DND-41 (cell line): ENCODE data around the gene GPC5.
"Not testable (repeated sequence)": the region's sequence is repeated elsewhere in the genome, so short reads cannot be mapped to it uniquely, and the experiment has no call there.

Source experiments
- ATAC-seq: fragments of 200-7000 bp; cut with Tn5 transposase; 3 replicates; pipeline ENCODE4 v1.9.1; 2021; ENCODE audit warnings: low read depth; ENCODE audit not compliant: insufficient read depth
- DNase-seq: peaks from one replicate; pipeline ENCODE4 v3.0.0-alpha.2; 2020
- H2AFZ ChIP-seq: 2 replicates; pipeline ENCODE4 v1.6.0; 2012; ENCODE audit warnings: low read depth, low read length
- H3K27ac ChIP-seq: 2 replicates; pipeline ENCODE4 v1.5.1; 2012; ENCODE audit warnings: low read length, inconsistent platforms
- H3K27me3 ChIP-seq: fragments of 200-600 bp; sonication (generic); 2 replicates; pipeline ENCODE4 v1.6.0; 2012; ENCODE audit warnings: low read length, mild to moderate bottlenecking, inconsistent platforms; ENCODE audit not compliant: insufficient read depth, poor library complexity
- H3K36me3 ChIP-seq: 2 replicates; pipeline ENCODE4 v1.5.1; 2012; ENCODE audit warnings: low read length, inconsistent platforms; ENCODE audit not compliant: insufficient read depth
- H3K4me1 ChIP-seq: 2 replicates; pipeline ENCODE4 v1.5.1; 2012; ENCODE audit warnings: mild to moderate bottlenecking, low read length; ENCODE audit not compliant: insufficient read depth
- H3K4me2 ChIP-seq: 2 replicates; pipeline ENCODE4 v1.6.0; 2012; ENCODE audit warnings: mild to moderate bottlenecking, moderate library complexity, low read length, inconsistent platforms; ENCODE audit not compliant: insufficient read depth
- H3K4me3 ChIP-seq, 2 experiments: fragments of 200-600 bp in 1 of 2; shearing (Covaris generic) in 1 of 2; 2 replicates each; pipeline ENCODE4 v1.5.1; 2012 to 2016; ENCODE audit warnings: inconsistent platforms in 2 of 2, low read length in 2 of 2, mild to moderate bottlenecking in 2 of 2, low read depth in 1 of 2, moderate library complexity in 1 of 2
- H3K79me2 ChIP-seq: 2 replicates; pipeline ENCODE4 v1.6.0; 2012; ENCODE audit warnings: low read length, inconsistent platforms; ENCODE audit not compliant: insufficient read depth
- H3K9ac ChIP-seq: 2 replicates; pipeline ENCODE4 v1.6.0; 2012; ENCODE audit warnings: low read depth, mild to moderate bottlenecking, inconsistent platforms, low read length, moderate library complexity
- H3K9me3 ChIP-seq: 2 replicates; pipeline ENCODE4 v1.5.1; 2012; ENCODE audit warnings: low read length, moderate library complexity, mild to moderate bottlenecking, inconsistent platforms; ENCODE audit not compliant: insufficient read depth, severe bottlenecking
- H4K20me1 ChIP-seq: 2 replicates; pipeline ENCODE4 v1.6.0; 2012; ENCODE audit warnings: low read length; ENCODE audit not compliant: insufficient read depth
- EZH2 ChIP-seq: IDR thresholded peaks from 3 replicates; pipeline ENCODE4 v1.6.1; 2012; ENCODE audit warnings: borderline replicate concordance, low read depth, mild to moderate bottlenecking, moderate library complexity, low read length, inconsistent platforms; ENCODE audit not compliant: severe bottlenecking
- TF ChIP-seq, protein P1 (sequence below): IDR thresholded peaks from 2 replicates; pipeline ENCODE4 v1.5.1; 2012; ENCODE audit warnings: borderline replicate concordance, low read length, moderate library complexity, mild to moderate bottlenecking; ENCODE audit not compliant: poor library complexity, severe bottlenecking; ENCODE audit errors: extremely low read depth

GPC5 gene

GRCh38 chr13:92461831-92462230 is 1063.4 kb downstream of the GPC5 start:
- Histone ChIP-seq H3K9me3 (no peaks in the 10 kb centered on the region), H3K9ac (no peak overlapping the region), H4K20me1 (no peaks in the 10 kb centered on the region), H3K27me3 (no peaks in the 10 kb centered on the region), H3K4me2 (no peak overlapping the region), H2AFZ (no peak overlapping the region), H3K27ac (no peak overlapping the region), H3K4me3 (no peak overlapping the region), H3K36me3 (no peaks in the 10 kb centered on the region), H3K79me2 (no peaks in the 10 kb centered on the region), H3K4me1 (no peaks in the 10 kb centered on the region)
- TF ChIP-seq EZH2: no peak
- TF ChIP-seq, protein P1, sequence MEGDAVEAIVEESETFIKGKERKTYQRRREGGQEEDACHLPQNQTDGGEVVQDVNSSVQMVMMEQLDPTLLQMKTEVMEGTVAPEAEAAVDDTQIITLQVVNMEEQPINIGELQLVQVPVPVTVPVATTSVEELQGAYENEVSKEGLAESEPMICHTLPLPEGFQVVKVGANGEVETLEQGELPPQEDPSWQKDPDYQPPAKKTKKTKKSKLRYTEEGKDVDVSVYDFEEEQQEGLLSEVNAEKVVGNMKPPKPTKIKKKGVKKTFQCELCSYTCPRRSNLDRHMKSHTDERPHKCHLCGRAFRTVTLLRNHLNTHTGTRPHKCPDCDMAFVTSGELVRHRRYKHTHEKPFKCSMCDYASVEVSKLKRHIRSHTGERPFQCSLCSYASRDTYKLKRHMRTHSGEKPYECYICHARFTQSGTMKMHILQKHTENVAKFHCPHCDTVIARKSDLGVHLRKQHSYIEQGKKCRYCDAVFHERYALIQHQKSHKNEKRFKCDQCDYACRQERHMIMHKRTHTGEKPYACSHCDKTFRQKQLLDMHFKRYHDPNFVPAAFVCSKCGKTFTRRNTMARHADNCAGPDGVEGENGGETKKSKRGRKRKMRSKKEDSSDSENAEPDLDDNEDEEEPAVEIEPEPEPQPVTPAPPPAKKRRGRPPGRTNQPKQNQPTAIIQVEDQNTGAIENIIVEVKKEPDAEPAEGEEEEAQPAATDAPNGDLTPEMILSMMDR: no peak
- no peak for DNase-seq
- no peak for ATAC-seq

DNA sequence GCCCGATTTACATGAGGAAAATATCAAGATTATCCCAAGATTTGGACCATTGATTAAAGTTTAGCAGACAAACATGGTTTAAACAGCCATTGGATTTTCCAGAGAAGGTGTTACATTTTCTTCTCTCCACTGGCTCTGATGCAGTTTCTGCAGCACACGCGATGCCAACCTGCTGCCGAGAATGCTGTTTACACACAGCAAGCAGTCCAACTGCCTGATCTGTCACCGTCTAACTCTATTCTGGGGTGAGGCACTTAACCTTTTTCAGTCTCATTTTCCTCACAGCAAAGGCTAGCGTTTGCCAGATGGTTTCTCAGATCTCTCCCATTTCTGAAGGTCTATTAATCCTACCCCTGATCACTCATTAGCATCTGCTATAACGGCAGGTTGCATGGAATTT is 1064.7 kb downstream of the GPC5 start:
- Histone ChIP-seq H3K27ac (no peak overlapping the region), H3K9me3 (no peaks in the 10 kb centered on the region), H3K79me2 (no peaks in the 10 kb centered on the region), H3K36me3 (no peaks in the 10 kb centered on the region), H3K4me3 (no peak overlapping the region), H3K4me2 (no peak overlapping the region), H3K4me1 (no peaks in the 10 kb centered on the region), H3K27me3 (no peaks in the 10 kb centered on the region), H3K9ac (no peak overlapping the region), H2AFZ (no peak overlapping the region), H4K20me1 (no peaks in the 10 kb centered on the region)
- DNase-seq (no peak), ATAC-seq (no peak)
- TF ChIP-seq, protein P1: no peak
- no peak for TF ChIP-seq EZH2

GRCh38 chr13:92473765-92474475 is 1075.5 kb downstream of the GPC5 start:
- H3K9me3 ChIP-seq: no peaks in the 10 kb centered on the region
- no peaks in the 10 kb centered on the region for H3K79me2 ChIP-seq
- no peaks in the 10 kb centered on the region for H3K27me3 ChIP-seq
- no peak overlapping the region for H2AFZ ChIP-seq
- no peak overlapping the region for H3K9ac ChIP-seq
- DNase-seq: no peak
- H3K36me3 ChIP-seq: no peaks in the 10 kb centered on the region
- H3K4me3 ChIP-seq: no peak overlapping the region
- no peak overlapping the region for H3K27ac ChIP-seq
- ATAC-seq: no peak
- no peaks in the 10 kb centered on the region for H4K20me1 ChIP-seq
- H3K4me2 ChIP-seq: no peak overlapping the region
- no peaks in the 10 kb centered on the region for H3K4me1 ChIP-seq
- TF ChIP-seq, protein P1: no peak
- TF ChIP-seq EZH2: no peak

- Histone ChIP-seq H2AFZ (no peak overlapping the region), H3K4me2 (no peak overlapping the region)
These were observed 1082.0 kb downstream of the GPC5 start for GRCh38 chr13:92480387-92480786.

DNA sequence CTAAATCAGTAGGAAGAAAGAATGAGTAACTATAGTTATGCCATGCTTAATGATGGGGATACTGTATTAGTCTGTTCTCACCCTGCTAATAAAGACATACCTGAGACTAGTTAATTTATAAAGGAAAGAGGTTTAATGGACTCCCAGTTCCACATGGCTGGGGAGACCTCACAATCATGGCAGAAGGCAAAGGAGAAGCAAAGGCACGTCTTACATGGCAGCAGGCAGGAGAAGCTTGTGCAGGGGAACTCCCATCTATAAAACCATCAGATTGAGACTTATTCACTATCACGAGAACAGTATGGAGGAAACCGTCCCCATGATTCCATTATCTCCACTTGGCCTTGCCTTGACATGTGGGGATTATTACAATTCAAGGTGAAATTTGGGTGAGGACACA is 1084.4 kb downstream of the GPC5 start:
- H3K9ac ChIP-seq, H3K27ac ChIP-seq, H3K4me2 ChIP-seq, H3K9me3 ChIP-seq, ATAC-seq, H3K4me3 ChIP-seq, H3K4me1 ChIP-seq, H2AFZ ChIP-seq, DNase-seq, H3K27me3 ChIP-seq, H3K79me2 ChIP-seq, H4K20me1 ChIP-seq, H3K36me3 ChIP-seq: not testable (repeated sequence)

More at GRCh38 chr13:92480387-92480786, 1082.0 kb downstream of the GPC5 start:
- ATAC-seq (no peak), DNase-seq (no peak)
- no peaks in the 10 kb centered on the region for H3K9me3 ChIP-seq
- H3K36me3 ChIP-seq: no peaks in the 10 kb centered on the region
- no peaks in the 10 kb centered on the region for H3K27me3 ChIP-seq
- TF ChIP-seq, protein P1: no peak
- no peak for TF ChIP-seq EZH2
- H3K9ac ChIP-seq: no peak overlapping the region
- no peak overlapping the region for H3K27ac ChIP-seq
- no peaks in the 10 kb centered on the region for H3K4me1 ChIP-seq
- H4K20me1 ChIP-seq: no peaks in the 10 kb centered on the region
- H3K79me2 ChIP-seq: no peaks in the 10 kb centered on the region
- no peak overlapping the region for H3K4me3 ChIP-seq
